Measurements from ENCODE around the gene ZGLP1.

ZGLP1 gene

DNA sequence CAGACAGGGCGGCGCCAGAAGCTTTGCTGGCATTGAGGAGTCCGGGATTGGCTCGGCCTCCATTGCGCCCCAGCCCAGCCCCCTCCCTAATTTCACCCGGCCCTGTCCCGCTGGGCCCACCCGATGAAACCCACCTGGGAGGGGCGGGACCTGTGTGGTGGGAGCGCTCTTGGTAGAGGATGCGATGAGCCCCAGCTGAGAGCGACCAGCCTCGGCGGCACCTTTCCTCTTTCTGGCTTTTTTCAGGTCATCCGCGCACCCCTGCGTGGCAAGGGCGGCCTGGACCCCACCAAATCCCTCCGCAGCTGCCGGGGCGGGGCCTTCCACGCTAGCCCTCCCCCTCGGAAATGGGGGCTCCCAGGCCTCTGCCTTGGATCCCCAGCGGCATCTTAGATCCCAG, at the start of gene ZGLP1:
Gene ZGLP1 (minus strand): TSS at position 393 of the 400 bp plus-strand sequence.
- no peak within 1 kb of the TSS for H3K27ac ChIP-seq
- TF ChIP-seq, protein P1, sequence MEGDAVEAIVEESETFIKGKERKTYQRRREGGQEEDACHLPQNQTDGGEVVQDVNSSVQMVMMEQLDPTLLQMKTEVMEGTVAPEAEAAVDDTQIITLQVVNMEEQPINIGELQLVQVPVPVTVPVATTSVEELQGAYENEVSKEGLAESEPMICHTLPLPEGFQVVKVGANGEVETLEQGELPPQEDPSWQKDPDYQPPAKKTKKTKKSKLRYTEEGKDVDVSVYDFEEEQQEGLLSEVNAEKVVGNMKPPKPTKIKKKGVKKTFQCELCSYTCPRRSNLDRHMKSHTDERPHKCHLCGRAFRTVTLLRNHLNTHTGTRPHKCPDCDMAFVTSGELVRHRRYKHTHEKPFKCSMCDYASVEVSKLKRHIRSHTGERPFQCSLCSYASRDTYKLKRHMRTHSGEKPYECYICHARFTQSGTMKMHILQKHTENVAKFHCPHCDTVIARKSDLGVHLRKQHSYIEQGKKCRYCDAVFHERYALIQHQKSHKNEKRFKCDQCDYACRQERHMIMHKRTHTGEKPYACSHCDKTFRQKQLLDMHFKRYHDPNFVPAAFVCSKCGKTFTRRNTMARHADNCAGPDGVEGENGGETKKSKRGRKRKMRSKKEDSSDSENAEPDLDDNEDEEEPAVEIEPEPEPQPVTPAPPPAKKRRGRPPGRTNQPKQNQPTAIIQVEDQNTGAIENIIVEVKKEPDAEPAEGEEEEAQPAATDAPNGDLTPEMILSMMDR (conservative IDR thresholded peaks at IDR 0.05), result no peak
- TF ChIP-seq ZFX (IDR thresholded peaks at IDR 0.05), result no peak

DNA sequence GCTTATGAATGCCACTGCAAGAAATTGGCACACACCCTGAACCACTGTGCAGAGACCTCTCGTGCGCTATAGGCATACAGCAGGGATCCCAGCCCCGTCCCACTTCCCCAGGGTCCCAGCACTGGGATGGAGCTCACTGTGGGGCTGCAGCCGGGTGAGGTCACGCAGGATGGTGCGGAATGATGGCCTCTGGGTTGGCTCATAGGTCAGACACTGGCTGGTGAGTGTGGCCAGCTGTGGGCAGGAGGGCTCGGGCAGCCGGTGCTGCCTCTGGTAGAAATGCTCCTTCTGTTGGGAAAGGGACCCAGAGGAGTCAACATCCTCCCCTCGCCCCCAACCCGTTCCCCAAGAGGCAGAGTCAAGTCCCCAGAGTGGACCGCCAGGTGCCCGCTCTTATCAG, 46.8 kb upstream of the ZGLP1 start:
- TF ChIP-seq ZFX (IDR thresholded peaks at IDR 0.05), result no peak
- TF ChIP-seq, protein P1 (conservative IDR thresholded peaks at IDR 0.05), result no peak
- H3K27ac ChIP-seq, result no peak overlapping the region

DNA sequence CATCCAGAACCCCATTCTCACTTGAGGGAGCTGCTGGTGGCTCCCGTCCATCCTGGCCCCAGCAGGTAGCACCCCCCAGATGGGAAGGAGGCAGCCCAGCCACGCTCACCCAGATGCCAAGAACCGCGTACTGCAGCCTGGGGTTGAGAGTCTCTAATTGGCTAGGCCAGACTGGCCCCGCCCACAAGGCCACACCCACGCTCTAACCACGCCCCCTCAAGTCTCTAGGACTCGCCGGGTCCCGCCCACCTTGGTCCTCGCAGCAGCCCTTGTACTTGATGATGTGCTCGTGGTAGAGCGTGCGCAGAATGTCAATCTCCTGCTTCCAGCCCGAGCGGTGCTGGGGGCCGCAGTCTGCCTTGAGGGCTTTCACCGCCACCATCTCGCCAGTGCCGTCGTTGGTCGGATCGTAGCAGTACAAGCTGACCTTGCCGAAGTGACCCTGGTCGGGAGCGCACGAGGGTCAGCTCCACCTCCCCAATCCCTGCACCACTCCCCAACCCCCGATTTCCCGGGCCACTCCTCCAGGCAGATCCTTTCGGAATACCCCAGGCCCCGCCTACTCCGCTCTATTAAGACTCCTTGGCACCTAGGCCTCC, 44.3 kb upstream of the ZGLP1 start:
- TF ChIP-seq ZFX (IDR thresholded peaks at IDR 0.05), result no peak
- TF ChIP-seq, protein P1 (conservative IDR thresholded peaks at IDR 0.05), result no peak
- H3K27ac ChIP-seq, result no peak overlapping the region

DNA sequence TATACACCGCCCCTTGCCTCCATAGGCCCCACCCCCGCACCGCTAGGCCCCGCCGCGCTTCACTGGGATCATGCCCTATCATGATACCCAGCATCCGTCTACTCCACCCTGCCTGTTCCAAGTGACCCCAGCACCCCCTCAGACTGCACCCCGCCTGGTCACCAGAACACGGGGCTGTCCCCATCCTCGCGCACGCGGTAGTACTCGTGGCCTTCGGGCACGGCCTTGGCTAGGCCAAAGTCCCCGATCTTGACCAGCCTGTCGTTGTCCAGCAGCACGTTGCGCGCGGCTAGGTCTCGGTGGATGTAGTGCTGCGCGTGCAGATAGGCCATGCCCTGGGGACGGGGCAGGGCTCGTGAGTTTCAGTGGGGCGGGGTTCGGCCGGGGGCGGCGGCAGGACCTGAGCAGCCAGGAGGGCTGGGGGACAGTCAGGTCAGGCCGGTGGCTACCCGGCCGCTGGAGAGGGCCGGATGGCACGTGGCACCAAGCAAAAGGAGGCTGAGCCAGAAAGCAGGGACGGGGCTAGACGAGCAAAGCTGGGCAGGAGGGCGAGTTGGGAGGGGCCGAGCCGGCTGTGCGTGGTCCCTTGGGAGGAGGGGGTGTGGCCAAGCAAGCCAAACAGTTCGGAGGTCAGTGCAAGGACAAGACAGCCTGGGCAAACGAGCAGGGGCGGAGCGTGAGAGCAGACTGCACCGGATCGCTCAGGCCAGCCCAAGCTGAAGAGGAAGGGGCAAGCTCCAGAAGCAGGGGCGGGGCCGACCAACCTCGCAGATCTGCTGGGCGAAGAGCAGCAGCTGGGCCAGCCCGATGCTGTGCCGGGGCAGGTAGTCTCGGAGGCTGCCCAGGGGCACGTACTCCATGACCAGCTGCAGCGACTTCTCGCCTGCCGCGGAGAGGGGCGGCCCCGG, 43.4 kb upstream of the ZGLP1 start:
- TF ChIP-seq, protein P1 (conservative IDR thresholded peaks at IDR 0.05), result no peak
- no peak for TF ChIP-seq ZFX (IDR thresholded peaks at IDR 0.05)
- H3K27ac ChIP-seq, result no peak overlapping the region

DNA sequence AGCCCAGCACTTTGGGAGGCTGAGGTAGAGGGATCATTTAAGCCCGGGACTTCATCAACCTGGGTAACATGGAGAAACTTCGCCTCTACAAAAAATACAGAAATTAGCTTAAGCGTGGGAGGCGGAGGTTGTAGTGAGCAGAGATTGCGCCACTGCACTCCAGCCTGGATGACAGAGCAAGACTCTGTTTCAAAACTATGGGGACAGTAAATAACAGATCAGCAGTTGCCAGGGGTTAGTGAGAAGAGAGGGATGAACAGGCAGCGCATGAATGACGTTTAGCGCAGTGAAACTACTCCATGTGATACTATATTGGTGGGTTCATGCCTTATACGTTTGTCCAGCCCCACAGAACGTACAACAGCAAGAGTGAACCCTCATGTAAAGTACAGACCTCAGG, 36.9 kb upstream of the ZGLP1 start:
- no peak overlapping the region for H3K27ac ChIP-seq
- no peak for TF ChIP-seq ZFX (IDR thresholded peaks at IDR 0.05)
- TF ChIP-seq, protein P1 (conservative IDR thresholded peaks at IDR 0.05), result no peak

DNA sequence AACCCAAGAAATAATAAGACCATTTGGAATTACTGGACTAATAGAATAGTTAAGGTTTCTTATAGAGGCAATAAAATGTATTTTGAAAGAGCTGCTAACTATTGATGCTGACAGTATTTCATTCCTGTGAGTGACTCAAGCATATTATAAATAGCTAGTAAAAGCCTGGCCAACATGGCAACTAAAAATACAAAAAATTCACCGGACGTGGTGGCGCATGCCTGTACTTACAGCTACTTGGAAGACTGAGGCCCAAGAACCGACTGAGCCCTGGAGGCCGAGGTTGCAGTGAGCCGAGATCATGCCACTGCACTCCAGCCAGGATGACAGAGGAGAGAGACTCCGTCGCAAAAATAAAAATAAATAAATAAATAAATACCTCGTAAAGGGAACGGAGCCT, 35.2 kb upstream of the ZGLP1 start:
- no peak overlapping the region for H3K27ac ChIP-seq
- TF ChIP-seq ZFX (IDR thresholded peaks at IDR 0.05), result no peak
- TF ChIP-seq, protein P1 (conservative IDR thresholded peaks at IDR 0.05), result no peak

DNA sequence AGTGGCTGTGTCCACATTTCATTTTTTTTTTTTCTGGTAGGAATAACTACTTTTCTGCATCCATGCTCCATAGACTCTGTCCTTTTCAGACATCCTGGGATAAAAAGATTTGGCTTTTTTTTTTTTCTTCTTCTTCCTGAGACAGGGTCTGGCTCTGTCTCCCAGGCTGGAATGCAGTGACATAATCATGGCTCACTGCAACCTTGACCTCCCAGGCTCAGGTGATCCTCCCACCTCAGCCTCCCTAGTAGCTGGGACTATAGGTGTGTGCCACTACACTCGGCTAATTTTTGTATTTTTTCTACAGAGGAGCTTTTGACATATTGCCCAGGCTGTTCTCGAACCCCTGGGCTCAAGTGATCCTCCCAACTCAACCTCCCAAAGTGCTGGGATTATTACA, 33.9 kb upstream of the ZGLP1 start:
- no peak overlapping the region for H3K27ac ChIP-seq
- no peak for TF ChIP-seq ZFX (IDR thresholded peaks at IDR 0.05)
- TF ChIP-seq, protein P1 (conservative IDR thresholded peaks at IDR 0.05), result no peak

Data from C4-2B (cell line).